ENCODE results near the gene SRSF3. TPM values are rescaled to one million over a fixed set of nuclear protein-coding genes. Genes with fewer than 3 reads are reported as not detected.

The SRSF3 gene
- total RNA-seq, 1 experiment from 2014 or later, result 682 TPM

- DNase-seq (ENCODE audit: low spot score), result peak; percentile 64
- POLR2A ChIA-PET (ENCODE audit: low non-redundant PET), result interaction anchor here (0.6 to 0.7 kb wide), 3 partner anchors 11 to 615 kb away, joined by 3 to 5 read pairs (median 5); no protein-coding TSS in a partner anchor
- BruUV-seq (replicated peaks), result no TSS peak
- intact Hi-C loops (cut with micrococcal nuclease; ENCODE audit: unreplicated experiment), result loop anchor here (5.0 kb wide), 1 partner anchor 153 kb away; the partner anchor contains the start of genes KCTD20 and PXT1
- Histone ChIP-seq H3K4me1 (ENCODE audit: insufficient read depth, low read length, poor library complexity, severe bottlenecking) (peaks cover 28% of the 10 kb centered on the region), H3K27ac (ENCODE audit: low read depth, low read length, poor library complexity, severe bottlenecking) (peak overlapping the region; percentile 99), H3K9me3 (ENCODE audit: low read depth, low read length, poor library complexity, severe bottlenecking) (no peaks in the 10 kb centered on the region), H3K27me3 (replicated peaks; ENCODE audit: insufficient read depth, low read depth, low read length, poor library complexity) (no peaks in the 10 kb centered on the region), H3K36me3 (ENCODE audit: insufficient read depth, low read length, poor library complexity, severe bottlenecking) (peaks cover 48% of the 10 kb centered on the region), H3K4me3 (ENCODE audit: low read depth, low read length, poor library complexity, severe bottlenecking) (peak overlapping the region; percentile 73)
- CTCF ChIA-PET, result no interaction called here
- TF ChIP-seq CTCF (conservative IDR thresholded peaks at IDR 0.05; ENCODE audit: low read depth, low read length), result no peak
- TF ChIP-seq EZH2 (IDR thresholded peaks at IDR 0.05; ENCODE audit: borderline replicate concordance, low read depth, low read length, poor library complexity, severe bottlenecking), result no peak
These were observed 868 bp downstream of the SRSF3 start for GRCh38 chr6:36594816-36595643.

GRCh38 chr6:36596356-36596755, 2.2 kb downstream of the SRSF3 start:
- POLR2A ChIA-PET (ENCODE audit: low non-redundant PET), result interaction anchor here (0.6 kb wide), 1 partner anchor 84 kb away, joined by 3 read pairs; no protein-coding TSS in a partner anchor
- Histone ChIP-seq H3K27ac (ENCODE audit: low read depth, low read length, poor library complexity, severe bottlenecking) (peak overlapping the region; percentile 99), H3K9me3 (ENCODE audit: low read depth, low read length, poor library complexity, severe bottlenecking) (no peaks in the 10 kb centered on the region), H3K4me1 (ENCODE audit: insufficient read depth, low read length, poor library complexity, severe bottlenecking) (peaks cover 41% of the 10 kb centered on the region), H3K4me3 (ENCODE audit: low read depth, low read length, poor library complexity, severe bottlenecking) (peak overlapping the region; percentile 73), H3K36me3 (ENCODE audit: insufficient read depth, low read length, poor library complexity, severe bottlenecking) (peaks cover 61% of the 10 kb centered on the region), H3K27me3 (replicated peaks; ENCODE audit: insufficient read depth, low read depth, low read length, poor library complexity) (no peaks in the 10 kb centered on the region)
- intact Hi-C loops (cut with micrococcal nuclease; ENCODE audit: unreplicated experiment), result loop anchor here (5.0 kb wide), 1 partner anchor 154 kb away; the partner anchor contains the start of genes KCTD20 and PXT1
- CTCF ChIA-PET, result no interaction called here
- peak; percentile 66 for DNase-seq (ENCODE audit: low spot score)
- BruUV-seq (replicated peaks), result no TSS peak
- TF ChIP-seq CTCF (conservative IDR thresholded peaks at IDR 0.05; ENCODE audit: low read depth, low read length) (no peak), EZH2 (IDR thresholded peaks at IDR 0.05; ENCODE audit: borderline replicate concordance, low read depth, low read length, poor library complexity, severe bottlenecking) (no peak)

- intact Hi-C loops (cut with micrococcal nuclease; ENCODE audit: unreplicated experiment), result loop anchor here (5.0 kb wide), 1 partner anchor 155 kb away; the partner anchor contains the start of genes KCTD20 and PXT1
- ChIA-PET CTCF (interaction anchor here (0.6 kb wide), 1 partner anchor 178 kb away, joined by 3 read pairs; no protein-coding TSS in a partner anchor), POLR2A (ENCODE audit: low non-redundant PET) (interaction anchor here (0.6 to 0.7 kb wide), 7 partner anchors 8 to 952 kb away, joined by 3 to 11 read pairs (median 8); no protein-coding TSS in a partner anchor)
- H3K27ac ChIP-seq (ENCODE audit: low read depth, low read length, poor library complexity, severe bottlenecking), result no peak overlapping the region
- no peaks in the 10 kb centered on the region for H3K27me3 ChIP-seq (replicated peaks; ENCODE audit: insufficient read depth, low read depth, low read length, poor library complexity)
- BruUV-seq (replicated peaks), result no TSS peak
- peaks cover 49% of the 10 kb centered on the region for H3K4me1 ChIP-seq (ENCODE audit: insufficient read depth, low read length, poor library complexity, severe bottlenecking)
- TF ChIP-seq EZH2 (IDR thresholded peaks at IDR 0.05; ENCODE audit: borderline replicate concordance, low read depth, low read length, poor library complexity, severe bottlenecking) (no peak), CTCF (conservative IDR thresholded peaks at IDR 0.05; ENCODE audit: low read depth, low read length) (no peak)
- DNase-seq (ENCODE audit: low spot score), result no peak
- H3K9me3 ChIP-seq (ENCODE audit: low read depth, low read length, poor library complexity, severe bottlenecking), result no peaks in the 10 kb centered on the region
- H3K36me3 ChIP-seq (ENCODE audit: insufficient read depth, low read length, poor library complexity, severe bottlenecking), result peaks cover 76% of the 10 kb centered on the region
- peak overlapping the region; percentile 73 for H3K4me3 ChIP-seq (ENCODE audit: low read depth, low read length, poor library complexity, severe bottlenecking)
These were observed 3.6 kb downstream of the SRSF3 start for GRCh38 chr6:36597775-36598174.
